ENCODE results near the gene MRPL34.

- TF ChIP-seq EZH2 (IDR thresholded peaks at IDR 0.05; ENCODE audit: insufficient read depth, poor library complexity, severe bottlenecking) = no peak
- TF ChIP-seq EZH2phosphoT487 (IDR thresholded peaks at IDR 0.05; ENCODE audit: insufficient read depth, low read depth) = no peak
These were observed 35.2 kb downstream of the MRPL34 start for GRCh38 chr19:17340871-17341357.
